GM19395 (cell line): Measurements from ENCODE around the gene CCNE1.
"Not testable (repeated sequence)": the region's sequence is repeated elsewhere in the genome, so short reads cannot be mapped to it uniquely, and the experiment has no call there.

Experiments
- ATAC-seq: cut with Tn5 transposase; IDR thresholded peaks from one replicate; pipeline ENCODE4 v1.9.1; 2021; ENCODE audit warnings: mild to moderate bottlenecking, moderate library complexity; ENCODE audit not compliant: unreplicated experiment

Gene CCNE1

DNA sequence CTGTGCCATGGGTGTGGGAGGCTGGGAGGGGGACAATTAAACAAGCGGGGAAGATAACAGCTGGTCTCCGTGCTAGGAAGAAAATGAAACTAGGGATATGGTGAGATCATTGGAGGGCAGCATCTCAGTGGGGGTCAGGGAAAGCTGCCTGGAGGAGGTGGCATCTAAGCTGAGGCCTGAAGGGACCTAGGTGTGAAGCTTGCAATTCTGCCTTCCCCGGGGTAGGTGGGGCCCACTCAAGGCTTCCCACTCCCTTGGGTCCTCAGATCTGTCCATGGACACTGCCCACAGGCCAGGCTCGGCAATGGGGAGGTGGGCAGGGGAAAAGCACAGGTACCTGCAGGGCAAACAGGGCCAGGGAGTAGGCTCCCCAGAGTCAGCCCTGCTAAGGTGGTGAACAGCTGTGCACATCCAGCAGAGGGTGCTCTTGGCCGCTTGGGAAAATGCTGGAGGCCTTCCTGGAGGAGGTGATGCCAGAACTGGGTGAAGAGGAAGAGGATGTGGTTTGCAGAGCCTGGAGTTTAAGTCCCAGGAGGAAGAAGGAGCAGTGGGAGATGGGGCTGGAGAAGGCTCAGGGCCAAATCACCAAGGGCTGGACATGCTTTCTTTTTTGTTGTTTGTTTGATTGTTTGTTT lies 25.7 kb upstream of the CCNE1 start:
- no peak for ATAC-seq

DNA sequence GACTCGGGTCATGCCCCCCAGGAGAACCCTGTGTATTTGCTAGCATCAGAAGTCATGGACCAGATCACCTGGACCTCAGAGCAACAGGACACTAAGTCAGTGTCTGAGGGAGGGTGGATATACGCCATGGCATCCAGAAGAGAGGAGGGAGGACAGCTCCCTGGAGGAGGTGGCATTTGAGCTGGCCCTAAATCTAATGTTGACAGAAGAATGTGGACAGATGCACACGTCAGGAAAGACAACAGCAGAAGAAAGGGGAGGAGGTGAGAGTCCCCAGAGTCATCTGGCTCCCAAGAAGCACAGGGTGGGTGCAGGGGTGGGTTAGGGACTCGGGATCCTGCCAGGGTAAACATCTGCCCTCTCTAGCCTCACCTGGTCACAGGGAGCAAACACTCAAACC lies 24.5 kb upstream of the CCNE1 start:
- no peak for ATAC-seq

DNA sequence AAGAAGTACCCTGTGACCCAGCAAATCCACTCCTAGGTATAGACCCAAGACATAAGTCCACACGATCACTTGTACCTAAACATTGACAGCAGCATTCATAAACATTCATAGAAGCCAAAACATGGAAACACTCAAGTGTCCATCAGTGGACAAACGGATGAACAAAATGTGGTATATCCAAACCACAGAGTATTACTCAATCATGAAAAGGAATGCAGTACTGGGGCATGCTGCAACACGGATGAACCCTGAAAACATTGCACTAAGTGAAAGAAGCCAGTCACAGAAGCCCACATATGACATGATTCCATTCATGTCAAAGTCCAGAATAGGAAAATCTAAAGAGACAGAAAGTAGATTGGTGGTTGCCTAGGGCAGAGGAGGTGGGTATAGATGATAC lies 22.8 kb upstream of the CCNE1 start:
- ATAC-seq: no peak

DNA sequence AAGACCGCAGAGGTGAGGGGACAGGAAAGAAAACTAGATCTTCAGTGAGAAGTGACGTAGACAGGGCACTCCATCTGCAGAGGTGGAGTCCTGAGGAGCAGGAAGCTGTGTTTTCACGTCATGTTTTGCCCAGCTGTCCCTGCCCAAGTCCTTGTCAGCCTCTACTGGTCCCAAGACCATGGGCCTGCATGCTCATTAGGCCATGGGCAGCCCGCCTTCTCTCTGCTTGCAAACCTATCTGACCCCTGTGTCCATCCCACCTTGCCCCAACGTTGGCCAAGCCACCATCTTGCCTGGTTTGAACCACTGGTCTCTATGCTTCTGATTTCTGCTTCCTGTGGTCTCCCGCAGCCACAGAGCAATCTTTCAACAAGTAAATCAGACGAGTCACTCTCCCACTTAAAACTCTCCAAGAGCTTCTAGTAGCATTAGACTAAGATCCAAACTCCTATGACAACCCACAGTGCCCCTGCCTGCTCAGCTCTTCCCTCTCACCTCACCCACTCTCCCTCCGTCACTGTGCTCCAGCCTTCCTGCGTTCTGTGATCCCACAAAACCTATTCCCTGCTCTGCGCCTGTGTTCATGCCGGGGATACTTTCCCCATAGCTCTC lies 18.6 kb upstream of the CCNE1 start:
- no peak for ATAC-seq

DNA sequence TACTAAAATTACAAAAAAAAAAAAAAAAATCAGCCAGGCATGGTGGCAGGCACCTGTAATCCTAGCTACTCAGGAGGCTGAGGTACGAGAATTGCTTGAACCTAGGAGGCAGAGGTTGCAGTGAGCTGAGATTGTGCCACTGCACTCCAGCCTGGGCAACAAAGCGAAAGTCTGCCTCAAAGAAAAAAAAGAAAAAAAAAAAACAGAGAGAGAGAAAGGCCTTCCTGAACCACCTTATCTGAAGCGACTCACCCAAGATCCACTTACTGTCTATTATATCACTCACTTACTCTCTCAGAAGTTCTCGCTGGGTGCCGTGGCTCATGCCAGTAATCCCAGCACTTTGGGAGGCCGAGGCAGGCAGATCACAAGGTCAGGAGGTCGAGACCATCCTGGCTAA lies 17.3 kb upstream of the CCNE1 start:
- not testable (repeated sequence) for ATAC-seq

DNA sequence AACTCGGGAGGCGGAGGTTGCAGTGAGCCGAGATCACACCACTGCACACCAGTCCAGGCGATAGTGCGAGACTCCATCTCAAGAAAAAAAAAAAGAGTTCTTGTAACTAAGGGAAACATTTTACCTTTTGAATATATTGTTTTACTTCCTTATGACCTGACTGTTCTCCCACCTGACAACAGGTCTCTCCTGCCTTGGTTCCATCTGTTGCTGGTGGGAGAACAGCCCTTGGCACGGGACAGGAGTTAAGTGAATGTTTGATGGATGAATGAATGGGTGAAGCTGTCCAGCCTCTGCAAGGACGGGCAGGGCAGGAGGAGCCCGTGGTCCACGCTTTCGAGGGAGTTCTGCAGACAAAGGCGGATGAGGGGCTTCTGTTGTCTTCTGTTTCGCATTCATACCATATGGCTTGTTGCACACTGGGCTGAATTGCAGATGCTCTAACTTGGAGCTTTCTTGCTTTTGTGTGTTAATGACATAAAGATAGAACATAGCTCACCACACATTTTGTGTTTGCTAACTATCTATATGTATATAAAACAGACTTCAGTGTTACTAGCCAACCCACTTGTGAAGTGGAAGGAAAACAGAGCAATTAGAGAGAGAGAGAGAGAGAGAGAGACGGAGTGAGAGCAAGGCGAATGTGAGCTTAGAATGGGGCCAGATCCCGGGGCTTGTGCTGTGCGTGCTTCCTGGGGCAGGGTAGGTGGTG lies 16.2 kb upstream of the CCNE1 start:
- no peak for ATAC-seq

DNA sequence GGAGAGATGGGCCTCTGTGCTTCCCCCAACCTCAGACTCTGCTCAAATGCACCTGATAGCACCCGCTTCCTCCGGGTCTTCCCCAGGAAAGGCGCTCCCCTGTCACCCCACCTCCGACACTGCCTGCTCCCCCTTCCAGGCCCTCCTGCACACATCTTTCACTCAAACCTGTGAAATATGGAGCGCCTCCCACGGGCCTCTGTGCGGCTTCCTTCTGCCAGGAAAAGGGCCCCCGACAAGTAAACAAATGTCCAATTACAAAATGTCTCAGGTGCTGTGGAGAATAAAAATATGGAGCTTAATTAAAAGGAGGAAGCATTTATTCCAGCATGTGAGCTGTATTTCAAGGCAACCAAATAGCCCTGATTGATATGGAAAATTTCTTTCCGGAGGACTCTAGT lies 15.6 kb upstream of the CCNE1 start:
- ATAC-seq: no peak

DNA sequence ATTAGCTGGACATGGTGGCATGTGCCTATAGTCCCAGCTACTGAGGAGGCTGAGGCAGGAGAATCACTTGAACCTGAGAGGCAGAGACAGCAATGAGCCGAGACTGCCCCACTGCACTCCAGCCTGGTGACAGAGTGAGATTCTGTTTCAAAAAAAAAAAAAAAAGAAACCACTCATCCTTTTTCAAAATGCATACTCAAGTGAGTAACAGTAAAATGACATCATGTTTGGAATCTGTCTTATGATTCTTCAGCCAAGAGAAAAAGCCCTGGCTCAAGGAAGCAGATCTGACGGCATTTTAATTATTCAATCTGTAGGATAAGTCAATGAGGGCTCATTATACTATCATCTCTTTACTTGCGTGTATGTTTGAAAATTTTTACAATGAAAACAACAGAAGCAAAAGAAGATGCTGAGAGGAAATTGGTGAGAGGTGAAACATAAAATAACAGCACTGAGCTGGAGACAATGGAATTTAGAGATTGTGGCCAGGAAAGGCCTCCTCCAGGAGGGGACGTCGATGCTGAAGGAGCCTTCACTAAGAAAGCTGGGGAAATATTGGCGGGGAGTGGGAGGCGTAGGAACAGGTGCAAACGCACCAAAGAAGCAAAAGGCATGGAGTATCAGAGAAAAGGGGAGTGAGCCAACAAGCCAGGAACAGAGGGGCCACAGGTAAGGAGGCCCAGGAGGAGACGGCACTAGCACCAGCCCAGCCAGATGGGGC lies 12.9 kb upstream of the CCNE1 start:
- ATAC-seq: no peak

DNA sequence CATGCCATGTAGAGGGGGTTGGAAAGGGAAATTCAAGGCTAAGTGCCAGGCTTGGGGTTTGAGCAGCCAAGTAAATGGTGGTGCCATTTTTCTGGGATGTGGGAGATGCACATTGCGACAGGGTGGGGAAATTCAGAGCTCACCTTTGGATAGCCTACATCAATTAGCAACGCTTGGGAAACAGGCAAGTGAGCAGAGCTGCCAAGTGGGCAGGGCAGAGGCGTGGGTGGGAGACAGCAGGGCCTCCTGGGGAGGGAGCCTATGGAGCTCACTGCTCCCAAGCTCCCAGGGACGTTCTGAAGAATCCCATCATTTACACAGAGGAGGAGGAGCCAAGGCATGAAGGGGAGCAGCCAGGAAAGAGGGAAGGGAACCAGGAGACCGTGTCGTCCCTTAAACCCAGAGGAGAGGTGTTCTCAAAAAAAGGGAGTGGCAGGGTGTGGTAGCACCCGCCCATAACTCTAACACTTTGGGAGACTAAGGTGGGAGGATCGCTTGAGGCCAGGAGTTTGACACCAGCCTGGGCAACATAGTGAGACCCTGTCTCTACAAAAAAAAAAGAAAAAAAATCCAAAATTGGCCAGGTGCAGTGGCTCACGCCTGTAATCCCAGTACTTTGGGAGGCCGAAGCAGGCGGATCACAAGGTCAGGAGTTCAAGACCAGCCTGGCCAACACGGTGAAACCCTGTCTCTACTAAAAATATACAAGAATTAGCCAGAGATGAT lies 11.5 kb upstream of the CCNE1 start:
- no peak for ATAC-seq

DNA sequence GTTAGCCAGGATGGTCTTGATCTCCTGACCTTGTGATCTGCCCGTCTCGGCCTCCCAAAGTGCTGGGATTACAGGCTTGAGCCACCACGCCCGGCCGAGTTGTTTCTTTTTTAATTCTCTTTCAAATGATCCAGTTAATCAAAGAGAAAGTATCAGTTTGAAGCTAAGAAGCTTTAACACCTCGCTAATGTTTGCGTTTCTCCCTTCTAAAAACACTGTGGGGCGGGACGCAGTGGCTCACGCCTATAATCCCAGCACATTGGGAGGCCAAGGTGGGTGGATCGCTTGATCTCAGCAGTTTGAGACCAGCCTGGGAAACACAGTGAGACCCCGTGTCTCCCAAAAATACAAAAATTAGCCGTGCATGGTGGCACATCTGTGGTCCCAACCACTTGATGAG lies 7.8 kb upstream of the CCNE1 start:
- not testable (repeated sequence) for ATAC-seq

DNA sequence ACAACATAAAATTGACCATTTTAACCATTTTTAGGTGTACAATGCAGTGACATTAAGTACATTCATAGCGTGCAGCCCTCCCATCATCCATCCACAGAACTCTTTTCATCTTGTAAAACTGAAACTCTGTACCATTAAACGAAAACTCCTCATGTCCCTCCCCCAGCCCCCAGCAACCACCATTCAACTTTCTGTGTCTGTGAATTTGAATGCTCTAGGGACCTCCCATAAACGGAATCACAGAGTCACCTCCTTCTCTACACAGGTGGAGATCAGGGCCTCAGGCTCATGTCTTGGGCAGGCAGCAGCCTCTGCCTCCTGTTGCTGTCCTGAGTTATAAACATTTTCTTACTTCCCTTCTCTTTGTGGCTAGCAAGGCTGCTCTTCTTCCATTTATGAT lies 7.3 kb upstream of the CCNE1 start:
- ATAC-seq: peak; percentile 92

DNA sequence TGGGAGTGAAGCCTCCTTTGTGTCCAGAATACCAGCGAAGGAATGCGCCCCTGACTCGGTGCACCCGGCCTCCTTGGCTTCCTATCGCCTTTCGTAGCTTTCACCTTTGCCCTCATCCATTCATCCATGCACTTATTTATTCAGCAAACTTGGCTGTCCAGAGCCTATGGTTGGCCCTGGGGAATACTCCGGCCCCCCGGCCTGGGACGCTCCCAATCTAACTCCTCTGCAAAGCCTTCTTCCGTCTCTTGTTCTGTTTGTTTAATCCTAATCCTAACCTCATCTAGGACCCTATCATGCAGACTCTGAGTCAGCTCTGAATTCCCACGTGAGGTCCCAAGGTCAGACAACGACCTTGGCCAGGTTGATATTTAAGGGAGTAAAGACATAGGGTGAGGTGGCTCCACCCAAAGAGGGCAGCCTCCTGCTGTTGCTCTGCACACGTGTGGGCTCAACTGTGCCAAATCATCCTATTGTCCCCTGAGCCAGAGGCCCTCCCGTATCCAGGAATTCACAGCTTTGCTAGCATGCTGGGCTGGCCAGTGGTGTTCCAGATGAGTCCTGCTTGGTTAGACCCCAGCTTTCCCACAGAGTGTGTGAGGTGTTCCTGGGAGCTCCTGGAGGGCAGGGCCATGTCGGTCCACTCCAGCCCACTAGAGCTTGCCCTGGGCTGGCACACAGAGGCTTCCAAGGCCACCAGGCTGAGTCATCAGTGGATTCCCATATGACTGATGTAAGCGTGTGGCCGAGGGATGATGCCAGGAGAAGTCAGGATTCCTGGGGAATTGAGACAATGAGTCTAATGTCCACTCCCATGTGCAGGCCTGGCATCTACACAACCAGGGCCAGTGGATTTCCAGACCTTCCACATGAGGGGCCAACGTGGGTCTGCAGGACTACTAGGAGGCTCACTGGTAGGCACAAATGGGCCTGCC lies 6.5 kb upstream of the CCNE1 start:
- ATAC-seq: no peak

DNA sequence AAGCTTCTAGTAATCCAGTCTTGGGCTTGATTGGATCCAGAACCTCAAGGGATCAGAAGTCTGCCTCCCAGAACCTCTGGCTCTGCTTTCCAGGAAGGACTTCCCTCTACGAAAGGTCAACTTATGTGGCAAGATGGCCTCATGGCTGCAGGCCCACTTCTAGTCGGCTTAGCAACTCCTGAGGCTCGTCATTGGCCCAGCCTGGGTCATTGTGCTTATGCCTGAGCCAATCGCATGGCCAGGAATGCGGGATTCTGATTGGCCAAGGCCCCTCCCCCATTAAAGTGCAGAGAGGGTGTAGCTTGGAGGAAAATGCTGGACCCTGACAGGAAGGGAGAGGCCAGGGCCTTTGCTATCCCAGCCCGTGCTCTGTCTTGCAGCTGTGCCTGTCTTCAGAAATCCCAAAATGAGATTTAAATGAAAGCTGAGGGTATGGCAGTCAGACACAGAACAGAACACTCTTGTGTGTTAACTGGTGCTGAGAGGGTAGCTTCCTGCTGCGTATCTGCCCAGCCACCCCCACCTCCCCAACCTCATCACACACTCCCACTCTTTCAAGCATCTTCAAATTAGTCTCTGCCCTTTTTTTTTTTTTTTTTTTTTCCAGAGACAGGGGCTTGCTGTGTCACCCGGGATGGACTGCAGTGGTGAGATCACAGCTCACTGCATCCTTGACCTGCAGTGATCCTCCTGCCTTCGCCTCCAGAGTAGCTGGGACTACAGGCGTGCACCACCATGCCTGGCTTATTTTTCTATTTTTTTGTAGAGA lies 5.5 kb upstream of the CCNE1 start:
- ATAC-seq: no peak

DNA sequence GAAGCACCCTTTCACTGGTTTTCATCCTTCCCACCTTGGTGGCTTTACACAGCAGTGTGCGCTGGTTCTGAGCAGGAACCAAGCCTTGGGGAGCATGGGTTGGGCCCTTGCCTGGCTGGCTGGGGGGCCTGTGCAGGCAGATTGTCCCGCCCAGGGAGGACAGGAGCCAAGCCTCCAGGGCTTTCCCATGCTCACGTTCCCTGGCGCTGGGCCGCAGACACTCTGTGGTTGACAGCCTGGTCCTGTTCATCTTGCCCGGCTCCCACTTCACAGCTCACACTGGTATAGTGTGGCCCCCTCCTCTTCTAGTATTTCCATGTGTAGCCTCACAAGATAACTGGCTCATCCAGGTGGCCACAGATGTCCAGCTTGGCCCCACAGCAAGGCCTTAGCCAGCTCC lies 4.6 kb upstream of the CCNE1 start:
- ATAC-seq: no peak

DNA sequence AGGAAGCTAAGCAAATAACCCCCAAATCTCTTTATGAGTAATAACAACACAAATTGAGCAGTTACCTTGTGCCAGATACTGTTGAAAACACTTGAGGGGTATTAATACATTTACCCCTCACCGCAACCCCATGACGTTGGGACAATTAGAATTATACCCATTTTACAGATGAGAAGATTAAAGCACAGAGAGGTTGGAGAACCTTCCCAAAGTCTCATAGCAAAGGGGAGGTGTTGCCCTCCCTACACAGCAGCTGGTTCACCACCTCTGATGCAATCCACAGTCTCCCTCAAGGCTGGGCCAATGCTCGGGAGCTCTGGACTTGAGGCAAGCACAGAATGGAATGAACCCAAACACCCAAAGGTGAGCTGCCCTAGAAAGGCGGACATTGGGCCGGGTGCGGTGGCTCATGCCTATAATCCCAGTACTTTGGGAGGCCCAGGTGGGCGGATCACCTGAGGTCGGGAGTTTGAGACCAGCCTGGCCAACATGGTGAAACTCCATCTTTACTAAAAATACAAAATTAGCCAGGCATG lies 3.9 kb upstream of the CCNE1 start:
- no peak for ATAC-seq

DNA sequence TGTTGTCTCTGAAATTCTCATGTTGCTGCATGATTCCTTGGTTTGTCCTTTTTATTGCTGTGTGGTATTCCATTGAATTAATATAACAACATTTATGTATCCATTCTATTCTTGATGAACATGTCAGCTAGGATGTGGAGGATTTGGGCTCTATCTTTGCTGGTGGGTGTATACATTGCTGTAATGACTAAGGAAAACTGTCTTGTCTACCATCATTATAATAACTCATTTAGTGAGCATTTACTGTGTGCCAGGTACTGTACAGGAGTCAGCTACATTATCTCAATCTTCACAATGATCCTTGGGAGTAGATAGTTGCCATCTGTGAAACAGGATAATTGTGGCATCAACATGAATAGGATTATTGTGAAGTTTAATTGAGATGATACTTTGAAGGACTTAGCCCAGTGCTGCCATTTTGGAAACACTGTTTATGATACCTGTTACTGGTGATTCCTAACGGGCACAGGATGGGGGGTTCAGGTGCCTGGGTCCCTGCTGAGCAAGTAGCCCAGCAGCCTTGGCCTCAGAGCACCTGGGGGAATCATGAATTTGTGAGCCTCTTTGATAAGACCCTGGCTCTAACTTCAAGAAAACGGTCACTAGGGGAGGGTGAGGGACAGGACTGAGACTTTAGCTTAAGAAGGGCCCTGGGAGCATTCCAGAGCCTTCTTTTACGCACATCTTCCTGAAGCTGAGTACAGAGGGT lies 1.8 kb upstream of the CCNE1 start:
- no peak for ATAC-seq

DNA sequence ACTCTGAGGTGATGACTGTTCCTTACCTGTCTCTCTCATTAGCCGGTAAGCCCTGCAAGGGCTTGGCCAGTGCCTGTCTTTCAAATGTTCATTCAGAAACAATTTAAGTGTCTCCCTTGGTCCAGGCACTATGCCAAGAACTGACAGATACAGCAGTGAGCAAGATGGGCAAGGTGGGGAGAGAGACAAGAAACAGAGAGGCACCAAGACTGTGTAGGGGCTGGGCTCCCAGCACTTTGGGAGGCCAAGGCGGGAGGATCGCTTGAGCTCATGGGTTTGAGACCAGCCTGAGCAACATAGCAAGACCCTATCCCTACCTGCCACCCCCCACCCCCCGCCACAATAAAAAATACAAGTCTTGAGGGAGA lies 1.3 kb upstream of the CCNE1 start:
- no peak for ATAC-seq

DNA sequence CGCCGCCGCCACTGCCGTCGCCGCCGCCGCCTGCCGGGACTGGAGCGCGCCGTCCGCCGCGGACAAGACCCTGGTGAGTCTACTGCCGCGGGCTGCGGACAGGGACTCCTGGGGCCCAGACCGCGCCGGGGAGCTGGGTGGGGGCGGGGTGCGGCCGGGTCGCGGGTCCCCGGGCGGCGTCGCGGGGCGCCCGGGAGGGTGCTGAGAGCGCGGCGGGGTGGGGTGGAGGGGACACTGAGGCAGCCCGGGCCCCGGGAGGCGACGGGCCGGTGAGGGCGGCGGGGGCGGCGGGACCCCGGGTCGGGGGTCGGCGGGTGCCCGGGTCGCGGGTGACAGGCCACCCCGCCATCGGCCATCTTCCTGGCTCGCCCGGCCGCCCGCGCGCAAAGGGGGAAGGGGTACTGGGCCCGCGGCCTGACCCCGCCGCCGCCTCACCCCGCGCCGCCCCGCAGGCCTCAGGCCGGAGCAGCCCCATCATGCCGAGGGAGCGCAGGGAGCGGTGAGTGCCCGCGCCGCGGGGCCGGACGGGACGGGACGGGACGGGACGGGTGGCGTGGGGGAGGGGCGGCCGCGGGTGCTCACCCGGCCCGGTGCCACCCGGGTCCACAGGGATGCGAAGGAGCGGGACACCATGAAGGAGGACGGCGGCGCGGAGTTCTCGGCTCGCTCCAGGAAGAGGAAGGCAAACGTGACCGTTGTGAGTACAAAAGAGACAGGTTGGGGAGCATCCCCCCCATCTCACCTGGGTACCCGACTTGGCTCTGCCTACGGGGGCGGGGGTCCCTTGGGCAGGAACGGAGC lies 489 bp downstream of the CCNE1 start:
- peak; percentile 13 for ATAC-seq
